ENCODE measurements around the gene OTUB1.

Gene OTUB1

DNA sequence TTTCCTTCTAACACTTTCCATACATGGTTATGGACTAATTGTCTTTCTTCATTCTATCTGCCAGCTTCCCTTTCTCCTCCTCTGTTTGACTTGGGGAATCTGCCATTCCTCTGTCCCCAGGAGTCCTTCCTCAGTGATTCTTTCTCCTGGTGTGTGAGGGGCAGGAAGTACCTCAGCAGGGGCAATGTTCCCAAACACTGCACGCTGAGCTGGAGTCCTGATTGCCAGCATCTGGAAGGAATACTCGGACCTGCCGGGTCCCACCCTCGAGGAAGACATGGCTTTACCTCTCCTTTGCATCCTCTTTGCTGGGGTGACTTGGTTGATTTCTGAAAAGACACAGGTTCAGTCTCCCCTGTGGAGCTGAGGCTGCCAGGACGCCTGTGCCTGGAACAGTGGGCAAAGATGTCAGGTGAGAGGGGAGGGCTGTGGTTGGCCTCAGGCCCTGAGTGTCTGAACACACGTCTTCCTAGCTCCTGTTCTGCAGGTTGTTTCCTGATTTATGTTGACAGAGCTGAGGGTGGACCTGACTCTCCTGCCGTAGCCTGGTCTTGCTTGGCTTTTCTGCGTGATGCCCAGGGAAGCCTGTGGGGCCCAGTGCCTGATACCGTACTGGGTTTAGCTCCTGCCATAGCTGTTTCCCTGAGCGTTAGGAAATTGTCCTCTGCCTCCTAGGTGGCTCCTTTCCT, 7.5 kb upstream of the OTUB1 start:
- DNase-seq, result no peak

DNA sequence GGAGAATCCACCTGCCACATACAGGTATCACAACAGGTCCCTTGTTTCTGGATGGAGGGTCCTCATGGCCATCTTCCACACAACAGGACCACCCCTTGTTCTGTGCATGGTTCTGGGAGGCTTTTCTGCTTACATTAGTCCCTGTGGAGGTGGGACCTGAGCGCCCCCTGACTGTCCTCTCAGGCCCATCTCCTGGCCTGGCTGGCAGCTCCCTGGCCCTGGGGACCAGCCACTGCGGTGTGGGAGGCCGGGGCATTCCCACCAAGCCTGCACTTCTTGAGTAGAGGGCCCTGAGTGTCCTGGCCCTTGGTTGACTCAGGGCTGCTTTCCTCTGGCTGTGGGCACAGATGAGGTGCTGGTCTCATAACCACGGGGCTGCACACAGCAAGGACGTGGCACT, 6.8 kb upstream of the OTUB1 start:
- no peak for DNase-seq

DNA sequence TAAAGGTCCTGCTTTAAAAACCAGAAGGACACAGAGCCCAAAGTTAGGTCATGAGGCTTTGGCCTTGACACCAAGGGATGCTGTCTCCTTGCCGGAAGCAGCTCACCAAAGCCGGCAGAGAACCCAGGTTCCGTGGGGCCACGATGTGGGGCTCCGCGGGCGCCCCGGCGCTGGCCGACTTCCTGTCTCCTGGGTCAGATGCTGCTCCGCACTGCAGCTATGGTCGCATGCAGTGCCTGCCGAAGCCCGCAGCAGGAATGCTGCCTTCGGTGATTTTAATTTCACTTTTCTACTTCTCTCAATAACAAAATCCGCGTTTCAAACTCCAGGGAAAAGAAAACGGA, 454 bp upstream of the OTUB1 start:
- peak; percentile 36 for DNase-seq

DNA sequence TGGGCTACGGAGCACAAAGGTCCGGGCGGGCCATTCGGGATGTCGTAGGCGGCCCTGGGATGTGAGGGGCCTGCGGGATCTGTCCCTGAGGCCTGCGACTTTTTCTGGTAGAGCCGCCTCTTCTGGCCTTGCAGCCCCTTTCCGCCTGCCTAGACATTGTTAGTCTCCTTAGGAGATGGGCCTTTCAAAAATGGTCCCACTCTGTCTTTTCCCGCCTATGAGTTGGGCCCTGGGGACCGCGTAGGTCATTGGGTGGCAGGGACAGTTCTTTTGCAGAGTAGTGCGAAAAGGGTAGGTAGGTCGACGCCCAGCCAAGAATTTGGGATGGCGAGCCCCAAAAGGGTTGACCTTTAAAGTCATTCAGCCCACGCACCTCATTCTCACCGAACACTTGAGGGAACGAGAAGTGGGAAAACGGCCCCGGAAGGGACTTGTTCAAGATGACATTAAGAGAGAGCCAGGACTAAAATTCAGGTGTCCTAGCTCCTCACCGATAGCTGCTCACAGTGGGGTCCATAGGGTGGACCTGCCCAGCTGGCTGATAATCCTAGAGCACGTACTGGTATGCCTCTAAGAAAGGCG, 785 bp downstream of the OTUB1 start:
- DNase-seq, result no peak

DNA sequence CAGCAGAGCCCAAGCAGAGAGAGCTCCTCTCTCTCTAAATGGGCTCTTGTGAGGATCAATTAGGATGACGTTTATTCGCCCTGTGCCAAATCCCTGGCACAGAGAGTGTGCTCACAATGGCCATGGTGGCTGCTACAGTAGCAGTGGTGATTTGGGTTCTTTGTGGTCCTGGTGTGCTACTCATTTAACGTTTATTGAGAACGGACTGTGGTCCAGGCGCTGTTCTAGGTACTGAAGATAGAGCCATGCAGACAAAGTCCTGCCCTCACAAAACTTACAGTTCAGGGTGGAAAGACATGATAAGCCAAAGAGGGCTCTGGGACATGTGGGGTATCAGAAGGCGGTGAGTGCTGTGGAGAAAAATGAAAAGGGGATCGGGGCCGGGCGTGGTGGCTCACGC, 5.3 kb downstream of the OTUB1 start:
- DNase-seq, result no peak

DNA sequence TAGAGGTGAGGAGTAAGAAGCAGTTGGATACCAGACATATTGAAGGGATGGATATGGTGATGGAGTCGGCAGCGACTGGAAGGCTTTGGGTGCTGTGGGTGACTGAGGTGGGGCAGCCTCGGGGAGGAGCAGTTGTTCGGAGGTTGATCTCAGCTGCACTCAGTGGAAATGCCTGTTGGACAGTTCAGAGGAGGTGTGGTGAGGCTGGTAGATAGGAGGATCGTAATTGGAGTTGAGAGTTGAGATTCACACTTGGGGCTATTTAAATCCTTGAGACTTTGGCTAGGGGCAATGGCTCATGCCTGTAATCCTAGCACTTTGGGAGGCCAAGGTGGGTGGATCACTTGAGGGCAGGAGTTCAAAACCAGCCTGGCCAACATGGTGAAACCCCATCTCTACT, 6.9 kb downstream of the OTUB1 start:
- DNase-seq, result no peak

DNA sequence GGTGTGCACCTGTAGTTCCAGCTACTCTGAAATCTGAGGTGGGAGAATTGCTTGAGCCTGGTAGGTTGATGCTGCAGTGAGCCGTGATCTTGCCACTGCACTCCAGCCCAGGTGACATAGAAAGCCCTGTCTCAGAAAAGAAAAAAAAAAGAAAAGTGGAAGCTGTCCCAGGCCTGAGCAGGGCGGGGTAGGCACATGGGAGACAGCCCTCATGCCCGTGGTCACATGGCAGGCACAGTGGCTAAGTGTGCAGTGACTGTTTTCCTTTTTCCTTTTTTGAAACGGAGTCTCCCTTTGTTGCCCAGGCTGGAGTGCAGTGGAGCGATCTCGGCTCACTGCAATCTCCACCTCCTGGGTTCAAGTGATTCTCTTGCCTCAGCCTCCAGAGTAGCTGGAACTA, 7.8 kb downstream of the OTUB1 start:
- no peak for DNase-seq

DNA sequence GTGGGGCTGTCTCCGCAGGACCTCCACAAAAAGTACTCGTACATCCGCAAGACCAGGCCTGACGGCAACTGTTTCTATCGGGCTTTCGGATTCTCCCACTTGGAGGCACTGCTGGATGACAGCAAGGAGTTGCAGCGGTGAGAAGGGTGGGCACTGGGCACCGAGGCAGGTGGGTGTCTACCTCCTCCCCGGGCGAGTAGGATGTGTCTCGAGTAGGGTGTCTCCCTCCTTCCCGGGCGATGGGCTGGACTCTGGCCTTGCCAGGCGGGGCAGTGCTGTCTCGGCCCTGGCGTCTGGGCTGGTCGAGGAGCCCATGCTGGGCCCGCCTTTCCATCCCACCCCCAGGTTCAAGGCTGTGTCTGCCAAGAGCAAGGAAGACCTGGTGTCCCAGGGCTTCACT, 10.3 kb downstream of the OTUB1 start:
- DNase-seq, result no peak

DNA sequence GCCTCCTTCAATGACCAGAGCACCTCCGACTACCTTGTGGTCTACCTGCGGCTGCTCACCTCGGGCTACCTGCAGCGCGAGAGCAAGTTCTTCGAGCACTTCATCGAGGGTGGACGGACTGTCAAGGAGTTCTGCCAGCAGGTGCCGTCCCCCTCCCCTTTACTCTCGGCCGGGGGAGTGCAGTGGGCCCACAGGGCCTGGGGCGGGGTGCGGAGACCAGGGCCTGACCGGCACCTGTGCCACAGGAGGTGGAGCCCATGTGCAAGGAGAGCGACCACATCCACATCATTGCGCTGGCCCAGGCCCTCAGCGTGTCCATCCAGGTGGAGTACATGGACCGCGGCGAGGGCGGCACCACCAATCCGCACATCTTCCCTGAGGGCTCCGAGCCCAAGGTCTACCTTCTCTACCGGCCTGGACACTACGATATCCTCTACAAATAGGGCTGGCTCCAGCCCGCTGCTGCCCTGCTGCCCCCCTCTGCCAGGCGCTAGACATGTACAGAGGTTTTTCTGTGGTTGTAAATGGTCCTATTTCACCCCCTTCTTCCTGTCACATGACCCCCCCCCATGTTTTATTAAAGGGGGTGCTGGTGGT, 11.0 kb downstream of the OTUB1 start:
- no peak for DNase-seq

DNA sequence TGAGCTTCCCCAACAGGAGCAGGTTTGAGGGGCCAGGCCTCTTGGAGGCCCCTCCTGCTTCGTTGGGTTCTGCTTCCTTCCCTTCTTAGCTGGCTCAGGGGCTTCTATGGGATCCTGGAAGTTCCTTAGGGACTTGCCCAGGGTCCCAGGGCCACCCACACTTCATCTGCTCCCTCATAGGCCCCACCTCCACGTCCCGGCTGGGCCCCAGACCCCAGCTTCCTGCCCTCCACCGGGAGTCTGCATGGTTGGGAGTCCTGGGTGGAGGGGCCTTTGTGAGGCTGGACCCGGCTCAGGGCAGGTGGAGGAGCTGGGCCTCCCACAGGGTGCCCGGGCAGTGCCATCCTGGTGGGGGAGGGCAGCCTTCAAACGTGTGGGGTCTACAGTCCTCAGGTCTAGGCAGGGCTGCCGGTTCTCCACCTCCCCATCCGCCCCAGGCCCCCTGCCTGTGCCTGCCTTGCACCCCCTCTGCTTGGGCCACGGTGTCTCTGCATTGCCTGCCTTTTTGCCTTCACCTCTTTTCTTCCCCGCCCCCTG, 11.6 kb downstream of the OTUB1 start:
- DNase-seq, result no peak

DNA sequence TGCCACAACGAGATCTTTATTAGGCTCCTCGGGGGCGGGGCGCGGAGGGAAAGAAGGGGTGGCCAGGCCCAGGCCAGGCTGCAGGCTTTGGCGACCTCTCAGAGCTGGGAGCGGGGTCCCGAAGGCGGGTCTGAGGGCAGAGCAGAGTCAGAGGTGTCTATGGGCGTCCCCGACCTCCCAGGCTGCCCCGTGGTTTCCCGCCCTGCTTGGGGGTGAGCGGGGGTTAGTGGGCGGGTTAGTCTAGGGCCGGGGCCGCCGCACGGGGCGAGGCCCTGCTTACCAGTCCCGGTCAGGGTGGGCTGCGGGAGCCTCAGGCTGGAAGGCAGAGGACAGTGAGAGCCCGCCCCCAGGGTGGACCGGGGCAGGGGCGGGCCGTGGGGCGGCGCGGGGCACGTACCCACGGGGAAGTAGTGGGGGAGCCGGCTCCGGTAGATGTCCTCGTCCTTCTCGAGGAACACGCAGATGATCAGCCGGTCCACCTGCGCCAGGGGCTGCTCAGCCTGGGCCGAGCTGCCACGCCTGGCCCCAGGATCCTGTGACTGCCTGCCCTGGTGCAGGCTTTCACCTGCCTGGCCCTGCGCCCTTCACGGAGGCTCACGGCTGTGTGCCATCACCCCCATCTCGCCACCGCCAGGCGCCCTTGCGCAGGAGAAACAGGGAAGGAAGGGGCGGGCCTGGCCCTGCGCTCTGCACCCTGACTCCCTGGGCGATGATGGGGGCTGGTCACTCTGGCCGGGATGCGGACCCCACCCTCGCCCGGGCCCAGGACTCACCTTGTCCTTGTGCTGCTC, 12.5 kb downstream of the OTUB1 start:
- DNase-seq, result no peak

DNA sequence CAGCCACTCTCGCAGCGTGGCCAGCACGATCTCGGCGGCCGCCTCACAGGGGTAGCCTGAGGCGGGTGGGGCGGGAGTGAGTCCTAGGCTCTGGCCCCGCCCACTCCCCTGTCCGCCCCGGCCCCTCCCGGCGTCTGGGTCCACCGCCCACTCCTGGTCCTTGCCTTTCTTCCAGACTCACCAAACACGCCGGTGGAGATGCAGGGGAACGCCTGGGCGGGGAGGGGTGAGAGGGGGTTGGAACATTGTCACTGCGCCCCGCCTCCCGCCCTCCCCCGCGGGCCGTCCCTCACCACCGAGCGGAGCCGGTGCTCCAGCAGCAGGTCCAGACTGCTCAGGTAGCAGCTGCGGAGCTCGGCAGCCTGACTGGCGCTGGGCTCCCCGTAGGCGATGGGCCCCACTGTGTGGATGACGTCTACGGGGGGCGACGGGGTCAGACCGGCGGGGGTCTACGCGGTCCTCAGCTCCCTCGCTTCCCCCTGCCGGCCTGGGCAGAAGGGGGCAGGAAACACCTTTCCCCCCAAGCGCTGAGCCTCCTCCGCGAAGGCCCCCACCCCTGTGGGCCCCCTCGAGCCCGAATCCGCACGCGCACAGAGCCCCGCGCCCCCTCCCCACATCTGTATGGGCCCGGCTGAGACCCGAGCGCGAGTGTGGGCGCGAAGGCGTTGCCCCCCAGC, 13.2 kb downstream of the OTUB1 start:
- peak; percentile 57 for DNase-seq

DNA sequence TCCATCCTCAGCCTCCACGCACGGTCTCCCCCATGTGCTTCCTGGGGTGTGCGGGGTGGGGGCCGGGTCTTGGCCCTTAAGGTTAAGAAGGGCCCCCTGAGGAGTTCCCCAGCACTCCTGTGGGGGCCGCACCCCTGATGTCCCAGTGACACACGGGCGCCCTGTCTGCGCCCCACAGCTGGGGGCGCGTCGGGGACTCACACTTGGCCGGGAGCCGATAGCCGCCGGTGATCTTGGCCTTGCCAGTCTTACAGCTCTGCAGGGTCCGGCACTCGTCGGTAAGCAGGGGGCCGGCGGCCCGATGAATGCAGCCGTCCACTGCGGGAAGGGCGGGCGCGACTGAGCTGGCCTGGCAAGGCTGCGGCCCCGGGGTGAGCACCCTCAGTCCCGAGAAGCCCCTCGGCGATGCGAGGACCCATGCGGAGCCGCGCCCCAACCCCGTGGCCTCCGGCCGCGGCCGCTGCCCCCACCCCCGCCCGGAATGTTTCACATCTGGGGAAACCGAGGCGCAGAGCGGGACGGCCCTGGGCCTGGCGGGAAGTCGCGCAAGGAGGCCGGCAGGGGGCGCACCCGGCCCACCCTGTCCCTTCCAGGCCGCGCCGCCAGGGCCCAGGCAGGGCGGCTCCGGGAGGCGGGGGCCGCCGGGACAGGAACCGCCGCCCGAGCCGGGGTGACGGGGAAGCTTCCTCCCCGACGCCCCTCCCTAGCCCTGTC, 13.9 kb downstream of the OTUB1 start:
- DNase-seq, result peak; percentile 53

DNA sequence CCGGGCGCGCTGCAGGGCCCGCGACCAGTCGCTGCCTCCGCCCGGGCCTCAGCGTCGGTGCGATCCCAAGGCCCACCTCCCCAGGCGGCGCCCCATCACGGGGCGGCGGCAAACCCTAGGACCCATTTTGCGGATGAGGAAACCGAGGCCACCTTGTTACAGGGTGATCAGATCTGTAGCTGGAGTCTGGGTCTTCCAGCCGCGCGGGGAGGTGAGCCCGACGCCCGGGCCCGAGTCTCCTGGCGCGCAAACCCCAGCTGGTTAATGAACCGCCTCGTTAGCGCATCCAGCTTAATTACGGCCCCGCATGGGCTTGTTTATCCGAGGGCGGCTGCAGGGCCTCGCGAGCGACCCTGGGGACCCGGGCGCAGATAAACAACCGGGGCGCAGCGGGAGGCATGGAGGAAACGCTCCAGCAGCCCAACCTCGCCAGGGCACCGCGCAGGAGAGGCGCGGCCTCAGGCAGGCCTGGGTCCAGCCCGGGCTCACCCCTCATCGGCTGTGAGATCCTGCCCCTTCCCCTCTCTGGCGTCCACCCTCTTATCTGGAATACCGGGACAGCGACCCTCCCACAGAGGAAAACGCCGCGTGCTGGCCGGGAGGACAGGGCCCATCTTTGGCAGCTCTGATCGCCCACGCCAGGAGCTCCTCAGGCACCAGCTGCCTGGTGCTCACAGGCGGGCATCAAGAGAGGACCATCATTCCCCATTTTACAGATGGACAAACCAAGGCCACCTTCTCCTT, 14.7 kb downstream of the OTUB1 start:
- DNase-seq, result no peak

DNA sequence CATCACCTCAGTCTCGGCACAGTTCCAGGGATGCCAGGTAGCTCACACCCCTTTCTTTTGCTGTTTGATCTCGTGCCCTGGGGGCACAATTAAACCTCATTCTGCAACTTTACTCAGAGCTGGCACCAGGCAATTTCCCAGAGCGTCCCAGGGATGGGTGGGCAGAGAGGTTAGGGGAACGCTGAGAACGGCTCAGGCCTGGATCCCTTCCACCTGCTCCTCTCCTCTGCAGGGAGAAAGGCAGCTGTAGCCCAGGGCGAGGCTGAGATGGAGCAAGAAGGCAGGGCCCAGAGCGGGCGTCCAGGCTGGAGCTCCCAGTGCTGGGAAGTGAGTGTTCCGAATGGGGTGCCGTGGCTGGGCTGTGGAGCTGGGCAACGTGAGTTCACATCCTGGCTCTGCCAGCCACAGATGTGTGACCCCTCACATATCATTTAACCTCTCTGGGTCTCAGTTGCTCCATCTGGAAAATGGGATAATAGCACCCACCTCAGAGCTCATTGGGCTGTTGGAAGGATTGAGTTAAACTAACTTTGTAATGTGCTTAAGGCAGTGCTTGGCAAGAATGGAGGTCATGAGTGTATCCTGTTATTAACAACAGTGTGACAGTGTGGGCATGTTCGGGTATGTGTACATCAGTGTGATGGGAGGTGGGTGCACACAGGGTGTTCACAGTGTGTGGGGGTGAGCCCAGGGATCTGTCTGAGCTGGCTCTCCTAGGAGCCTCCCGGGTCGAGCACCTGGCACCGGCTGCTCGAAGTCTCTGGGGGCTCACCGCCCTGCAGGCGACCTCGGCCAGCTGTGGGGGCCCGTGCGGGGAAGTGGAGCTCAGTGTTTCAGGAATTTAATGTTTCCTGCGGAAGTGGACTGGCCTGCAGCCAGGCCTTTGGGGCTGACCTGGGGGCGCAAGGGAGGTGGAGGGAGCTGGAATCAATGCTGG, 15.5 kb downstream of the OTUB1 start:
- DNase-seq, result no peak

DNA sequence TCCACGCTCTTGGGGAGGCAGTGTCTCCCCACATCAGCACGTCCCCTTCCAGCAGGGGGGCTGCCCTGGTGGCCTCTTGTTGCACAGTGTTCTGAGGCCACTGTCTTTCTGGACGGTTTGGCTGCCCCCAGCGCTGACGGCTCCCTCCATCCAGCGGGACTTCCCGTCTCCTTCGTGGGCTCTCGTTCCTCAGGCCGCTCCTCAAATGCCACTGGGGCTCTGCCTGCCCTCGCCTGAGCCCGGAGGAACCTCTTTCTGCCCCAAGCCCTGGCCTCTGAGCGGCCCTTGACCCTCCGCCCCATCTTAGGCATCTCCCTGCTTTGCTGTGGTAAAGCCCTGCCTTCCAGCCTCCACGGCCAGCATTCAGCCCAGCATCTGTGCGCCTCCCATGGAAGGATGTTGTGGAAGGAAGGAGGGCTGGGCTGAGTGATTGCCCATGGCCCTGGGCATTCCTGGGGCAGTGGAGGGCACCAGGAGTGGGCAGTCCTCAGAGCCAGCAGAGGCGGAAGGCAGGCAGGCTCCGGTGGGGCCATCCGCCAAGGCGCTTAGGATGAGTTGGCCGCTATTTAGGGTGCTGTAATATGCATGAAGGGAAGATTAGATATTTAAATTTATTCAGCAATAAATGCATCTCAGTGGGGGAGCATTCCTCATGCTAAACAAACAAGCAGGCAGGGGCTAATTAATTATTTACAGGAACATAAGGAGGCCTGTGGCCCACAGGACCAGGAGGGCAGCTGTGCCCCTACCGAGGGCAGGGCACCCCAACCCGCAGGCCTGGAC, 17.8 kb downstream of the OTUB1 start:
- DNase-seq, result no peak

DNA sequence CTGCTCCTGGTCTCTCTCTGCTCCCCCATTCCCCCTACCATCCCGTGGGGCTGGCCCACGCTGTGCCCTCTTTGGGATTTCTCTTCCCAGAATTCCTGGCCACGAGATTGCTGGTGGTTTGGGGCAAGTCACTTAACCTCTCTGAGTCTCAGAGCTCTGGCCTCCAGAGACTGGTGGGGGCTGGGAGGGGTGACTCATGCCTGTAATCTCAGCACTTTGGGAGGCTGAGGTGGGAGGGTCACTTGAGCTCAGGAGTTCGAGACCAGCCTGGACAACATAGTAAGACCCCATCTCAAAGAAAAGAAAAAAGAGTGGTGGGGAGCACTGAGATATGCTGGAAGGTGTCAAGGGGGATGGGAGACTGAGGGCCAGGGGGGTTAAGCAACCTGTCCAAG, 18.3 kb downstream of the OTUB1 start:
- no peak for DNase-seq

DNA sequence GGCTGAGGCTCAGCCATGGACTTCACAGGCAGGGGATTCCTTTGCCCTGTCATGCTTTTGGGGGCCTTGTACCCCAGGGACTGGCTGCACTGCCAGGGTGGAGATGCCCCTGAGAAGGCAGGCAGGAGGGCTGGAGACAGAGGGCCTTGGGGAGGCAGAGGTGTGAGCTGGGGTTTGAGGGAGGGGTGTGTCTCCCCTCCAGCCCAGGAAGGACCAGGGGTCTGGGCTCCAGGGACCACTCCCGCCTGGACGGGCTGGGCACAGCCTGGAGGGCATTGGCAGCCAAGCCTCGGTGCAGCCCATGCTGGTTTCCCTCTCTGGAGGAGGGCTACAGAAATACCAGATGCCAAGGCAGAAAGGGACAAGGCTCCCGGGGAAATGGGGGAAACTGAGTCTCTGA, 19.5 kb downstream of the OTUB1 start:
- DNase-seq, result no peak

DNA sequence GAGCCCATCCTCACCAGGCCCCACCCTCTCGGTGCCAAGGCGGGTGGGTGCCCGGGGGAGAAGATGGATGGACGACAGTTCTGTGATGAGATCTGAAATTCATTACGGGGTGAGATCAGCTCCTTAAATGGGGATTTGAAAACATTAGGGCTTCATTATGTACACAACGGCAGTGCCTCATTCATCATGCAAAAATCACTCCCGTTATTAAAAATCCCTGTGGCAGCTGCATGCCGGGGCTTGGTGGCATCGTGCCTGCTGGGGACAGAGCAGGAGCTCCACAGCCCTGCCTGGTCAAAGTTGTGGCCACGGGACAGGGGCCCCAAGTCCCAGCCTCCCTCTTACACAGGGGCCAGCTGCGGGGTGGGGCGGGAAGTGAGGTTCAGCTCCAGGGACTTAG, 20.2 kb downstream of the OTUB1 start:
- no peak for DNase-seq

DNA sequence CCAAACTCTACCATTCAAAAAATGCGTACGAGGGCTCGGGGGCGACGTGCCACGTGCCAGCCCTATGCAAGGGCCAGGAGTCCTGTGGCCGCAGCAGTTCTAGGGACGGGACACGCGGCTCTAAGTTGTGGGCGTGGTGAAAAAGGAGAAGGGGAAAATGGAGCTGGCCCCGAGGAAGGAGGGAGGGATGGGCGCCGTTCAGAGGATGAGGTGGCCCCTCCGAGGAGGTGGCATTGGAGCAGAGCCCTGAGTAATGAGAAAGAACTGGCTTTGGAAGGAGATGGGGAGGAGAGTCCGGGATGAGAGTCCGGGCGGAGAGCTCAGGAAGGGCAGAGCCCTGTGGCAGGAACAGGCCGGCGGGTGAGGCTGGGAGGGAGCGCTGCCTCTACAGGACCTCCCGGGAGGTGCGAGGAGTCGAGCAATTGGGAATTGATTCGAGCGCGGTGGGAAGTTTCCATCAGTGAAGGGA, 21.0 kb downstream of the OTUB1 start:
- no peak for DNase-seq
